HepG2 (cell line): ENCODE measurements around the gene HDHD3. TPM values are rescaled to one million over a fixed set of nuclear protein-coding genes. Genes with fewer than 3 reads are reported as not detected.

ENCODE experiments used
- ATF2 ChIP-seq: sonication (generic); formaldehyde crosslinking; IDR thresholded peaks from 2 replicates; pipeline ENCODE4 v1.4.0; 2020; ENCODE audit warnings: missing genetic modification reagents
- GPBP1L1 ChIP-seq: sonication (generic); formaldehyde crosslinking; IDR thresholded peaks from 2 replicates; pipeline ENCODE4 v1.5.0; 2020; ENCODE audit warnings: mild to moderate bottlenecking, missing genetic modification reagents
- HNF4A ChIP-seq: sonication (generic); formaldehyde crosslinking; IDR thresholded peaks from 2 replicates; pipeline ENCODE4 v1.4.0; 2020; ENCODE audit warnings: missing genetic modification reagents
- KLF6 ChIP-seq: IDR thresholded peaks from 2 replicates; pipeline ENCODE4 v1.8.0; 2016; ENCODE audit warnings: missing biosample characterization, missing genetic modification reagents
- MAX ChIP-seq: IDR thresholded peaks from 2 replicates; pipeline ENCODE4 v1.6.1; 2012; ENCODE audit warnings: inconsistent platforms
- NFIC ChIP-seq: IDR thresholded peaks from 2 replicates; pipeline ENCODE4 v1.6.1; 2012; ENCODE audit warnings: mild to moderate bottlenecking, low read length, inconsistent platforms
- NR1H2 ChIP-seq: sonication (generic); formaldehyde crosslinking; IDR thresholded peaks from 2 replicates; pipeline ENCODE4 v1.8.1; 2022; ENCODE audit warnings: low read depth, missing genetic modification reagents, borderline replicate concordance
- PBX3 ChIP-seq: sonication (generic); formaldehyde crosslinking; IDR thresholded peaks from 2 replicates; pipeline ENCODE4 v1.8.1; 2023; ENCODE audit warnings: missing genetic modification reagents, inconsistent platforms, borderline replicate concordance
- POGK ChIP-seq: sonication (generic); formaldehyde crosslinking; conservative IDR thresholded peaks from 2 replicates; pipeline ENCODE4 v1.8.0; 2022; ENCODE audit warnings: mild to moderate bottlenecking, moderate library complexity, missing genetic modification reagents
- SETDB1 ChIP-seq: sonication (generic); formaldehyde crosslinking; IDR thresholded peaks from 2 replicates; pipeline ENCODE4 v1.5.1; 2020; ENCODE audit warnings: missing genetic modification reagents, mild to moderate bottlenecking, borderline replicate concordance
- ZNF382 ChIP-seq: sonication (generic); formaldehyde crosslinking; IDR thresholded peaks from 2 replicates; pipeline ENCODE4 v1.5.0; 2020; ENCODE audit warnings: missing genetic modification reagents, mild to moderate bottlenecking, borderline replicate concordance
- ZNF687 ChIP-seq: sonication (generic); formaldehyde crosslinking; IDR thresholded peaks from 2 replicates; pipeline ENCODE4 v1.5.1; 2020; ENCODE audit warnings: mild to moderate bottlenecking, missing genetic modification reagents, moderate library complexity
- ZNF775 ChIP-seq: sonication (generic); formaldehyde crosslinking; IDR thresholded peaks from 2 replicates; pipeline ENCODE4 v1.4.0; 2020; ENCODE audit warnings: missing genetic modification reagents, mild to moderate bottlenecking, moderate library complexity, borderline replicate concordance
- ZSCAN31 ChIP-seq: sonication (generic); formaldehyde crosslinking; IDR thresholded peaks from 2 replicates; pipeline ENCODE4 v1.5.0; 2020; ENCODE audit warnings: low read depth, mild to moderate bottlenecking, missing genetic modification reagents
- ZUFSP ChIP-seq: sonication (generic); formaldehyde crosslinking; IDR thresholded peaks from 2 replicates; pipeline ENCODE4 v1.9.0; 2021; ENCODE audit warnings: missing genetic modification reagents, mild to moderate bottlenecking, borderline replicate concordance
- polyA plus RNA-seq, 8 experiments: library from polyadenylated mRNA; depleted of rRNA in 3 of 8; stranded (reverse) in 7 of 8; unstranded in 1 of 8; fragments of >200 nt; fragmentation: Illumina TruSeq in 4 of 8; extraction: Trizol in 4 of 8; gene quantifications; 2 replicates each; pipeline versions ENCODE4 v1.2.1 to v1.2.3, GENCODE V29; 2011 to 2016; ENCODE audit warnings: low read depth in 4 of 8, missing spikeins in 1 of 8, mixed read lengths in 1 of 8; ENCODE audit not compliant: insufficient read depth in 1 of 8
- total RNA-seq, 5 experiments: library from RNA; depleted of rRNA; stranded (reverse); fragments of >200 nt; fragmentation: Illumina TruSeq; extraction: Trizol; gene quantifications; 2 replicates each; pipeline ENCODE4 v1.2.3, GENCODE V29; 2016; ENCODE audit warnings: low read depth in 1 of 5

HDHD3 gene
- total and polyA plus RNA-seq, 2 of the 13 experiments (the other 11 are each of a cell fraction or from before 2014, with no cell fraction given) = 23.1 to 38.5 TPM

- 0 out of 2 replicates have a peak, but pooled peaks have one; percentile 23 for TF ChIP-seq ATF2 (CRISPR knock-in tag)
- no peak for TF ChIP-seq SETDB1 (CRISPR knock-in tag)
- TF ChIP-seq ZUFSP (CRISPR knock-in tag) = no peak
- 0 out of 2 replicates have a peak, but pooled peaks have one; percentile 53 for TF ChIP-seq KLF6 (CRISPR knock-in tag)
- TF ChIP-seq NR1H2 (CRISPR knock-in tag) = no peak
- TF ChIP-seq HNF4A (CRISPR knock-in tag) = peak; percentile 55
- TF ChIP-seq POGK (CRISPR knock-in tag) = peak; percentile 89
- no peak for TF ChIP-seq PBX3 (CRISPR knock-in tag)
- TF ChIP-seq ZNF382 (CRISPR knock-in tag) = no peak
- no peak for TF ChIP-seq GPBP1L1 (CRISPR knock-in tag)
- peak; percentile 94 for TF ChIP-seq ZNF687 (CRISPR knock-in tag)
- peak; percentile 79 for TF ChIP-seq MAX
- no peak; the same call in 1 of the 2 replicates for TF ChIP-seq ZNF775 (CRISPR knock-in tag)
- TF ChIP-seq NFIC = no peak
- TF ChIP-seq ZSCAN31 = 0 out of 2 replicates have a peak, but pooled peaks have one; percentile 18
These were observed 24.4 kb upstream of the HDHD3 start, which contains the start of gene ALAD (continued) for GRCh38 chr9:113401027-113401792.
